HG02678 (cell line): ENCODE measurements around the gene CHRDL2.

Experiments used
- ATAC-seq: cut with Tn5 transposase; IDR thresholded peaks from one replicate; pipeline ENCODE4 v1.9.1; 2021; ENCODE audit warnings: mild to moderate bottlenecking, moderate library complexity; ENCODE audit not compliant: unreplicated experiment

The CHRDL2 gene

GRCh38 chr11:74749127-74749964, 18.1 kb upstream of the CHRDL2 start:
- ATAC-seq = peak; percentile 54

GRCh38 chr11:74748211-74749126, 17.2 kb upstream of the CHRDL2 start, which contains the start of gene RNF169:
Gene RNF169 (plus strand): TSS chr11:74748849. CDS start chr11:74748881, 32 bp downstream.
- peak; percentile 98 for ATAC-seq

GRCh38 chr11:74746868-74747267, 15.6 kb upstream of the CHRDL2 start:
- no peak for ATAC-seq

- no peak for ATAC-seq
Measured at GRCh38 chr11:74744277-74744676, 13.1 kb upstream of the CHRDL2 start.

- ATAC-seq = no peak
Measured at GRCh38 chr11:74743640-74744039, 12.4 kb upstream of the CHRDL2 start.

- no peak for ATAC-seq
Measured at GRCh38 chr11:74742070-74742469, 10.8 kb upstream of the CHRDL2 start.

- no peak for ATAC-seq
Measured at GRCh38 chr11:74739546-74740270, 8.5 kb upstream of the CHRDL2 start.

- no peak for ATAC-seq
Measured at GRCh38 chr11:74736031-74736430, 4.8 kb upstream of the CHRDL2 start.

- no peak for ATAC-seq
Measured at GRCh38 chr11:74735365-74735928, 4.2 kb upstream of the CHRDL2 start.

GRCh38 chr11:74734559-74734925, 3.3 kb upstream of the CHRDL2 start:
- ATAC-seq = no peak

GRCh38 chr11:74730571-74731260, 510 bp downstream of the CHRDL2 start:
- no peak for ATAC-seq

GRCh38 chr11:74729397-74729796, 1.8 kb downstream of the CHRDL2 start:
- no peak for ATAC-seq

GRCh38 chr11:74726547-74727182, 4.6 kb downstream of the CHRDL2 start:
- peak; percentile 93 for ATAC-seq

- no peak for ATAC-seq
Measured at GRCh38 chr11:74725701-74726100, 5.5 kb downstream of the CHRDL2 start.

GRCh38 chr11:74723511-74723910, 7.7 kb downstream of the CHRDL2 start:
- ATAC-seq = no peak

GRCh38 chr11:74721479-74721835, 9.8 kb downstream of the CHRDL2 start:
- no peak for ATAC-seq

- ATAC-seq = no peak
Measured at GRCh38 chr11:74720596-74721478, 10.4 kb downstream of the CHRDL2 start.

- no peak for ATAC-seq
Measured at GRCh38 chr11:74719011-74719410, 12.2 kb downstream of the CHRDL2 start.
